GM10248 (cell line): ENCODE data around the gene AP3D1.

ENCODE experiments used
- CTCF ChIA-PET: fragments of 300-600 bp; sonication (Branson Sonifier 250); formaldehyde crosslinking; extraction: SDS; loops from one replicate; lab custom pipeline; 2021; ENCODE audit warnings: antibody characterized with exemption; lab: Yijun Ruan, JAX
- POLR2A ChIA-PET: fragments of 350-650 bp; sonication (Branson Sonifier 250); formaldehyde crosslinking; extraction: SDS; loops from one replicate; lab custom pipeline; 2020; ENCODE audit warnings: antibody characterized with exemption; lab: Yijun Ruan, JAX
- DNase-seq: peaks from one replicate; pipeline ENCODE4 v3.0.0; 2012; ENCODE audit errors: extremely low spot score
- CTCF ChIP-seq: IDR thresholded peaks from 2 replicates; pipeline ENCODE4 v1.5.1; 2012; ENCODE audit warnings: mild to moderate bottlenecking, low read depth; ENCODE audit errors: extremely low read depth, missing control alignments, control extremely low read depth

The AP3D1 gene

GRCh38 chr19:2121416-2122051 lies 29.8 kb downstream of the AP3D1 start:
- ChIA-PET CTCF (no interaction called here), POLR2A (no interaction called here)
- TF ChIP-seq CTCF: no peak
- DNase-seq: no peak

- TF ChIP-seq CTCF: no peak
- ChIA-PET CTCF (no interaction called here), POLR2A (no interaction called here)
- DNase-seq: no peak
Observed at GRCh38 chr19:2120821-2121220, 30.5 kb downstream of the AP3D1 start.

GRCh38 chr19:2119921-2120785 lies 31.2 kb downstream of the AP3D1 start:
- ChIA-PET POLR2A (interaction anchor here (0.6 kb wide), 2 partner anchors 32 to 83 kb away, joined by 3 to 4 read pairs; no protein-coding TSS in a partner anchor), CTCF (interaction anchor here (1.1 kb wide), 1 partner anchor 113 kb away, joined by 4 read pairs; no protein-coding TSS in a partner anchor)
- no peak for TF ChIP-seq CTCF
- no peak for DNase-seq

GRCh38 chr19:2118438-2118837 lies 32.9 kb downstream of the AP3D1 start:
- TF ChIP-seq CTCF: no peak
- DNase-seq: no peak
- POLR2A ChIA-PET: no interaction called here
- CTCF ChIA-PET: interaction anchor here (1.3 kb wide), 1 partner anchor 19 kb away, joined by 3 read pairs; no protein-coding TSS in a partner anchor

- DNase-seq: no peak
- TF ChIP-seq CTCF: no peak
- CTCF ChIA-PET: interaction anchor here (1.3 kb wide), 1 partner anchor 18 kb away, joined by 3 read pairs; no protein-coding TSS in a partner anchor
- POLR2A ChIA-PET: no interaction called here
Observed at GRCh38 chr19:2117215-2117960, 34.0 kb downstream of the AP3D1 start.

- DNase-seq: no peak
- ChIA-PET POLR2A (no interaction called here), CTCF (no interaction called here)
- TF ChIP-seq CTCF: no peak
Observed at GRCh38 chr19:2116507-2116906, 34.9 kb downstream of the AP3D1 start.
